Stimulated activated CD8-positive, alpha-beta memory T cell treated with anti-CD3 and anti-CD28 coated beads, Interleukin-12 subunit alpha, Interleukin-12 subunit beta, amount 100 ng/mL, for 1 hour (primary cell): ENCODE measurements around the gene RAB23.
A peak's percentile ranks its signal among the peaks of the same experiment; 100 is the strongest.

Experiments
- DNase-seq: peaks from one replicate; pipeline ENCODE4 v3.0.0-alpha.2; 2020; ENCODE audit warnings: low read depth

The RAB23 gene

GRCh38 chr6:57242505-57242904 is 20.4 kb upstream of the RAB23 start:
- no peak for DNase-seq

- no peak for DNase-seq
Observed at GRCh38 chr6:57226221-57226620, 4.1 kb upstream of the RAB23 start.

GRCh38 chr6:57224769-57225515 is 2.8 kb upstream of the RAB23 start:
- DNase-seq, result no peak

GRCh38 chr6:57222743-57223077 is 603 bp upstream of the RAB23 start:
- no peak for DNase-seq

- peak; percentile 14 for DNase-seq
Observed at GRCh38 chr6:57221191-57221935, 744 bp downstream of the RAB23 start.

- DNase-seq, result no peak
Observed at GRCh38 chr6:57220083-57220703, 1.9 kb downstream of the RAB23 start.

- no peak for DNase-seq
Observed at GRCh38 chr6:57217270-57217669, 4.8 kb downstream of the RAB23 start.

- DNase-seq, result no peak
Observed at GRCh38 chr6:57216235-57217101, 5.6 kb downstream of the RAB23 start.

GRCh38 chr6:57215260-57215659 is 6.8 kb downstream of the RAB23 start:
- no peak for DNase-seq

- DNase-seq, result no peak
Observed at GRCh38 chr6:57210060-57210459, 12.0 kb downstream of the RAB23 start.

- DNase-seq, result no peak
Observed at GRCh38 chr6:57209030-57209429, 13.1 kb downstream of the RAB23 start.

- DNase-seq, result no peak
Observed at GRCh38 chr6:57207872-57208271, 14.2 kb downstream of the RAB23 start.

- no peak for DNase-seq
Observed at GRCh38 chr6:57207141-57207540, 15.0 kb downstream of the RAB23 start.

GRCh38 chr6:57205550-57206328 is 16.4 kb downstream of the RAB23 start:
- no peak for DNase-seq

GRCh38 chr6:57201718-57202117 is 20.4 kb downstream of the RAB23 start:
- no peak for DNase-seq

GRCh38 chr6:57198926-57199636 is 23.0 kb downstream of the RAB23 start:
- no peak for DNase-seq

GRCh38 chr6:57195457-57195856 is 26.6 kb downstream of the RAB23 start:
- no peak for DNase-seq

GRCh38 chr6:57193177-57193576 is 28.9 kb downstream of the RAB23 start:
- no peak for DNase-seq

- no peak for DNase-seq
Observed at GRCh38 chr6:57190140-57190539, 32.0 kb downstream of the RAB23 start.

- no peak for DNase-seq
Observed at GRCh38 chr6:57183336-57183735, 38.8 kb downstream of the RAB23 start.

GRCh38 chr6:57182017-57182432 is 40.1 kb downstream of the RAB23 start:
- no peak for DNase-seq
